ENCODE measurements around the gene EBI3. TPM values are rescaled to one million over a fixed set of nuclear protein-coding genes. Genes with fewer than 3 reads are reported as not detected.

EBI3 gene
- total and polyA plus RNA-seq, 2 of the 8 experiments (the other 6 are each of a cell fraction or from before 2014, with no cell fraction given) = 0.99 to 8.4 TPM

- H2BK15ac ChIP-seq (ENCODE audit: low read length) = no peak overlapping the region
- WGBS, 2 experiments (ENCODE audit: extremely low coverage in 1 of 2, insufficient coverage in 1 of 2, insufficient read length in 1 of 2, insufficient replicate concordance in 2 of 2, low coverage in 1 of 2, low lambda C conversion rate in 2 of 2, missing lambda C conversion rate in 1 of 2) = 86% methylated on average over 6 of the region's 6 CpGs; no CpG with 5 or more reads in 1 of the 2 experiments
- no peak overlapping the region for H2BK5ac ChIP-seq (ENCODE audit: low read depth, low read length)
- H3K27ac ChIP-seq (ENCODE audit: low read depth, low read length) = no peak overlapping the region
- H4K20me1 ChIP-seq (replicated peaks in 1 of 2; ENCODE audit: control insufficient read depth in 1 of 2, insufficient read depth in 2 of 2, low read length in 2 of 2) = no peaks in the 10 kb centered on the region
- no peaks in the 10 kb centered on the region for H3K27me3 ChIP-seq (replicated peaks in 1 of 4; ENCODE audit: control insufficient read depth in 3 of 4, extremely low read depth in 1 of 4, insufficient read depth in 3 of 4, low read length in 3 of 4)
- H3K36me3 ChIP-seq (ENCODE audit: control insufficient read depth in 2 of 4, insufficient read depth in 4 of 4, low read length in 3 of 4) = peaks cover 4 to 58% (median 32%) of the 10 kb centered on the region in 4 experiments; a peak in 7 of 8 replicates
- no peak overlapping the region for H4K8ac ChIP-seq (ENCODE audit: extremely low read depth, insufficient read depth, low read length)
- H2BK12ac ChIP-seq (ENCODE audit: low read depth, low read length) = no peak overlapping the region
- H3K4me3 ChIP-seq (ENCODE audit: extremely low read depth in 1 of 4, insufficient read depth in 2 of 4, low read depth in 3 of 4, low read length in 4 of 4) = no peak overlapping the region
- no peak overlapping the region for H2BK120ac ChIP-seq (replicated peaks; ENCODE audit: low read depth, low read length)
- H3K4ac ChIP-seq (replicated peaks; ENCODE audit: insufficient read length, low read depth, low read length) = no peak overlapping the region
- TF ChIP-seq JUN (IDR thresholded peaks at IDR 0.05; ENCODE audit: low read depth, low read length) (no peak), SIRT6 (IDR thresholded peaks at IDR 0.05; ENCODE audit: low read length) (no peak), ZNF274 (IDR thresholded peaks at IDR 0.05; ENCODE audit: borderline replicate concordance, extremely low read depth, low read length) (no peak), YY1 (IDR thresholded peaks at IDR 0.05; ENCODE audit: low read depth, low read length) (no peak), CHD2 (IDR thresholded peaks at IDR 0.05; ENCODE audit: low read length) (no peak), GTF2F1 (IDR thresholded peaks at IDR 0.05; ENCODE audit: borderline replicate concordance, low read depth, low read length) (no peak)
- no peaks in the 10 kb centered on the region for H3K79me1 ChIP-seq (ENCODE audit: low read depth, low read length)
- CTCF ChIA-PET (ENCODE audit: partially characterized antibody) = interaction anchor here (0.9 to 4.2 kb wide), 7 partner anchors 10 to 96 kb away, joined by 3 to 27 read pairs (median 4); no protein-coding TSS in a partner anchor
- no peak overlapping the region for H3K18ac ChIP-seq (ENCODE audit: extremely low read depth, low read length)
- H3K56ac ChIP-seq (replicated peaks; ENCODE audit: insufficient read length, low read depth, low read length) = no peak overlapping the region
- no peak overlapping the region for H2AFZ ChIP-seq (ENCODE audit: low read length)
- H3K9ac ChIP-seq (replicated peaks in 1 of 4; ENCODE audit: extremely low read depth in 1 of 4, low read depth in 3 of 4, low read length in 3 of 4) = no peak overlapping the region
- FAIRE-seq = no peak
- no peak overlapping the region for H3K4me2 ChIP-seq (ENCODE audit: insufficient read depth in 1 of 2, low read depth in 2 of 2, low read length in 2 of 2)
- no peak overlapping the region for H2BK20ac ChIP-seq (ENCODE audit: low read length)
- H4K5ac ChIP-seq (ENCODE audit: insufficient read length, low read depth, low read length) = no peak overlapping the region
- H2AK5ac ChIP-seq (ENCODE audit: low read depth, low read length) = no peak overlapping the region
- DNase-seq (ENCODE audit: low read depth in 1 of 2, low spot score in 2 of 2) = no peak
- no peaks in the 10 kb centered on the region for H3K4me1 ChIP-seq (replicated peaks in 1 of 4; ENCODE audit: control insufficient read depth in 3 of 4, insufficient read depth in 4 of 4, low read length in 3 of 4)
- POLR2A ChIA-PET (ENCODE audit: partially characterized antibody) = interaction anchor here (2.6 to 3.9 kb wide), 2 partner anchors 9 to 10 kb away, joined by 7 to 16 read pairs; no protein-coding TSS in a partner anchor
- no peak overlapping the region for H4K91ac ChIP-seq (replicated peaks; ENCODE audit: insufficient read length, low read length)
- H3K9me3 ChIP-seq (ENCODE audit: insufficient read depth in 2 of 2, low read depth in 1 of 2, low read length in 1 of 2) = peaks cover 7 to 11% of the 10 kb centered on the region in 2 experiments; a peak in 3 of 4 replicates
- no peaks in the 10 kb centered on the region for H3K23me2 ChIP-seq (ENCODE audit: low read depth, low read length)
- no peak overlapping the region for H3K14ac ChIP-seq (ENCODE audit: insufficient read length)
- no peak overlapping the region for H3K23ac ChIP-seq (ENCODE audit: insufficient read length)
- no peaks in the 10 kb centered on the region for H3K79me2 ChIP-seq (ENCODE audit: control insufficient read depth in 1 of 2, insufficient read depth in 2 of 2, low read length in 2 of 2)
These were observed 27.7 kb downstream of the EBI3 start for GRCh38 chr19:4257025-4257424.

Data from H1 (cell line).